Osteocyte (in vitro differentiated cells): ENCODE data around the gene ACY1. TPM values are rescaled to one million over a fixed set of nuclear protein-coding genes. Genes with fewer than 3 reads are reported as not detected.

Source experiments
- DNase-seq: peaks from one replicate; pipeline ENCODE4 v3.0.0; 2021; ENCODE audit warnings: mixed read lengths; ENCODE audit not compliant: unreplicated experiment; ENCODE audit errors: extremely low spot score
- H3K27ac Mint-ChIP-seq: one replicate; pipeline ENCODE4 v1.8.0; 2021; ENCODE audit warnings: mild to moderate bottlenecking, mixed read lengths; ENCODE audit not compliant: unreplicated experiment
- H3K27me3 Mint-ChIP-seq: one replicate; pipeline ENCODE4 v1.8.0; 2021; ENCODE audit warnings: mixed read lengths; ENCODE audit not compliant: unreplicated experiment
- H3K36me3 Mint-ChIP-seq: one replicate; pipeline ENCODE4 v1.8.0; 2021; ENCODE audit warnings: mixed read lengths; ENCODE audit not compliant: unreplicated experiment
- H3K4me1 Mint-ChIP-seq: one replicate; pipeline ENCODE4 v1.8.0; 2021; ENCODE audit warnings: mixed read lengths; ENCODE audit not compliant: unreplicated experiment
- H3K4me3 Mint-ChIP-seq: one replicate; pipeline ENCODE4 v1.8.0; 2021; ENCODE audit warnings: mild to moderate bottlenecking, moderate library complexity, mixed read lengths; ENCODE audit not compliant: unreplicated experiment
- H3K9me3 Mint-ChIP-seq: one replicate; pipeline ENCODE4 v1.8.0; 2021; ENCODE audit warnings: mixed read lengths; ENCODE audit not compliant: unreplicated experiment
- total RNA-seq: library from RNA; stranded (reverse); gene quantifications from 2 replicates; pipeline ENCODE4 v1.2.1, GENCODE V29; 2021
- TF ChIP-seq, protein P1 (sequence below): fragments of 200-600 bp; sonication (generic); IDR thresholded peaks from 2 replicates; pipeline ENCODE4 v1.5.0; 2021; ENCODE audit warnings: antibody characterized with exemption, mild to moderate bottlenecking, moderate library complexity

The ACY1 gene
- total RNA-seq, 1 donor from 2014 or later = 40.1 TPM

DNA sequence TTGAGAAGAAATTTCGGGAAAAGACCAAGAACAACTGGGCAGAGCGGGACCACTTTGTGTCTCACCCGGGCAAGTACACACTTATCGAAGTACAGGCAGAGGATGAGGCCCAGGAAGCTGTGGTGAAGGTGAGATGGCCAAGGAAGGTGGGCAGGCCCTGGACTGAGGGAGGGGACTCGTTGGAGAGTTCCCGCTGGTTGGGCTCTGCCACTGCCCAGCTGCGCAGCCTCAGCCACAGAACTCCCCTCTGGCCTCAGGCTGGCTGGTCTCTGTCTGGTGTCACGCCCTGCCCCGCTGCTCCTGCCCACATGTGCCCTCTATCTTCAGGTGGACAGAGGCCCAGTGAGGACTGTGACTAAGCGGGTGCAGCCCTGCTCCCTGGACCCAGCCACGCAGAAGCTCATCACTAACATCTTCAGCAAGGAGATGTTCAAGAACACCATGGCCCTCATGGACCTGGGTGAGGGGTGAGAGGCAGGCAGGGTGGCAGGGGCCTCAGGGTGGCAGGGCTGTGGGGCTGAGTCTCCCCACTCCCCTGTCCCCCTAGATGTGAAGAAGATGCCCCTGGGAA, 38.8 kb upstream of the ACY1 start:
- Mint-ChIP-seq H3K9me3 (no peaks in the 10 kb centered on the region), H3K27me3 (no peaks in the 10 kb centered on the region), H3K27ac (no peak overlapping the region), H3K36me3 (no peaks in the 10 kb centered on the region), H3K4me3 (no peak overlapping the region), H3K4me1 (peaks cover 26% of the 10 kb centered on the region)
- DNase-seq = no peak
- TF ChIP-seq, protein P1, sequence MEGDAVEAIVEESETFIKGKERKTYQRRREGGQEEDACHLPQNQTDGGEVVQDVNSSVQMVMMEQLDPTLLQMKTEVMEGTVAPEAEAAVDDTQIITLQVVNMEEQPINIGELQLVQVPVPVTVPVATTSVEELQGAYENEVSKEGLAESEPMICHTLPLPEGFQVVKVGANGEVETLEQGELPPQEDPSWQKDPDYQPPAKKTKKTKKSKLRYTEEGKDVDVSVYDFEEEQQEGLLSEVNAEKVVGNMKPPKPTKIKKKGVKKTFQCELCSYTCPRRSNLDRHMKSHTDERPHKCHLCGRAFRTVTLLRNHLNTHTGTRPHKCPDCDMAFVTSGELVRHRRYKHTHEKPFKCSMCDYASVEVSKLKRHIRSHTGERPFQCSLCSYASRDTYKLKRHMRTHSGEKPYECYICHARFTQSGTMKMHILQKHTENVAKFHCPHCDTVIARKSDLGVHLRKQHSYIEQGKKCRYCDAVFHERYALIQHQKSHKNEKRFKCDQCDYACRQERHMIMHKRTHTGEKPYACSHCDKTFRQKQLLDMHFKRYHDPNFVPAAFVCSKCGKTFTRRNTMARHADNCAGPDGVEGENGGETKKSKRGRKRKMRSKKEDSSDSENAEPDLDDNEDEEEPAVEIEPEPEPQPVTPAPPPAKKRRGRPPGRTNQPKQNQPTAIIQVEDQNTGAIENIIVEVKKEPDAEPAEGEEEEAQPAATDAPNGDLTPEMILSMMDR = no peak

DNA sequence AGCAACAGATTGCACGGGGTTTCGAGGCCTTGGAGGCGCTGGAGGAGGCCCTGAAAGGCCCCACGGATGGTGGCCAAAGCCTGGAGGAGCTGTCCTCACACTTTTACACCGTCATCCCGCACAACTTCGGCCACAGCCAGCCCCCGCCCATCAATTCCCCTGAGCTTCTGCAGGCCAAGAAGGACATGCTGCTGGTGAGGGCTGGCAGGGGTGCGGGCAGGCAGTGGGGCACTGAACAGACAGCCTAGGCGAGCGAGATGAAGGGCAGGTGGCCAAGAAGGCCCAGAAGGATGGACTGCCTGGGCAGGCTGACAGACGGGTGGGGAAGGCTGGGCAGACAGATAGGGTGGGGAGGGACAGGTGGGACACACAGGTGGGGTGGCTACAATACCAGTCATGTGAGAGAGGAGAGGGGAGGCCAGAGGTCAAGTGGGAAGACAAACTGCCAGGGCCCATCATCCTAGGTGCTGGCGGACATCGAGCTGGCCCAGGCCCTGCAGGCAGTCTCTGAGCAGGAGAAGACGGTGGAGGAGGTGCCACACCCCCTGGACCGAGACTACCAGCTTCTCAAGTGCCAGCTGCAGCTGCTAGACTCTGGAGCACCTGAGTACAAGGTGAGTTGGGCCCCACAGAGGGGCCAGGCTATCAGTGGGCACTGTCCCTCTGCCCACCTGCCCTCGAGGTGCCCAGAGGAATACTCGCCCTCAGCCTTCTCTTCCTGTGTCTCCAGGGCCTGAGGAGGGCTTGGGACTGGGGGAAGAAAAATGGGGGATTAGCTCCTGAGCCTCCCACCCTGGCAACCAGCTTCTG, 38.1 kb upstream of the ACY1 start:
- Mint-ChIP-seq H3K4me3 (no peak overlapping the region), H3K27ac (no peak overlapping the region), H3K9me3 (no peaks in the 10 kb centered on the region), H3K27me3 (no peaks in the 10 kb centered on the region), H3K36me3 (no peaks in the 10 kb centered on the region), H3K4me1 (peaks cover 24% of the 10 kb centered on the region)
- TF ChIP-seq, protein P1 = no peak
- no peak for DNase-seq

DNA sequence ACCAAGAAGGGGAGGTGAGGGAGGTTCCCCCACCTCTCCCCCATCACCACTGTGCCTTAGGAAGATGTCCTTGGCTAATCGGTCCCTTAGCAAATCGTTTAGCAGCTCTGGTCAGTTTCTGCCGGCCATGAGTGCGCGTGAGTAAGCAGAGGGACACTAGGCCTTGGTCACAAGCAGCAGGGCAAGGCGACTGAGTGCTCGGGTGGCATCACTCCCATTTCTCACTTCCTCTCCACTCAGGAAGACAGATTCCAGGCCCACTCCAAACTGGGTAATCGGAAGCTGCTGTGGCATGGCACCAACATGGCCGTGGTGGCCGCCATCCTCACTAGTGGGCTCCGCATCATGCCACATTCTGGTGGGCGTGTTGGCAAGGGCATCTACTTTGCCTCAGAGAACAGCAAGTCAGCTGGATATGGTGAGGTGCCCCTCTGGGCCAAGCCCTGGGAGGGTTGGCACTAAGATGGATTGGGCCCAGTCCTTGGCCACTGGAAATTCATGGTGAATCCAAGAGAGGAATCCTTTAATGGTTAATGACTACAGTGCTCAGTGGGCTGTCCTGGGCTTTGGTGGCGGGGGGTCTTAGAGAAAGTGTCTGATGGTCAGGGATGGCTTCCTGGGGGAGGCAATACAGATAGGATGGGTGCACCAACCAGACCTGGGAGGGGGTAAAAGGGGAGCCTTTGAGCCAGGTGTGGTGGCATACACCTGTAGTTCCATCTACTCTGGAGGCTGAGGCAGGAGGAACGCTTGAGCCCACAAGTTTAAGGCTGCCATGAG, 37.2 kb upstream of the ACY1 start:
- Mint-ChIP-seq H3K27me3 (no peaks in the 10 kb centered on the region), H3K4me1 (peaks cover 15% of the 10 kb centered on the region), H3K9me3 (no peaks in the 10 kb centered on the region), H3K27ac (no peak overlapping the region), H3K4me3 (no peak overlapping the region), H3K36me3 (no peaks in the 10 kb centered on the region)
- no peak for DNase-seq
- TF ChIP-seq, protein P1 = no peak

DNA sequence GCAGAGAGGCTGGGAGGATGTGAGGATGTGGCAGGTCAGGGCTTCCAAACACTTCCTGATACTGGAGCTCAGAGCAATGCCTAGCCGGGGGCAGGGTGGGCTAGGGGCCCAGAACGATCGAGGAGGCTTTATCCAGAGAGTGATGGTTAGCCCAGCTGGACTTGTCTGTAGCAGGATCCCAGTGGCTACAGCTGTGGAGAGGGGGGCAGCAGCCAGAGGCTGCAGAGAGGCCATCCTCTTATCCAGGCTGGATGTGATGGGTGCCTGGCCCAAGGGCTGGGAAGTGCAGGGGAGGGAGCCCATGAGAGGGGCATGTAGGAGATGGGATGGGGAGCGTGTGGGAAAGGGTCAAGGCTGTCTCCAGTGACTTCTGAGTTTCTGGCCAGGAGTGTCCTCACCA, 36.5 kb upstream of the ACY1 start:
- TF ChIP-seq, protein P1 = no peak
- no peak for DNase-seq
- Mint-ChIP-seq H3K36me3 (no peaks in the 10 kb centered on the region), H3K9me3 (no peaks in the 10 kb centered on the region), H3K4me3 (no peak overlapping the region), H3K4me1 (peaks cover 14% of the 10 kb centered on the region), H3K27ac (no peak overlapping the region), H3K27me3 (no peaks in the 10 kb centered on the region)
